Type B pancreatic cell (in vitro differentiated cells): ENCODE measurements around the gene ATRIP. TPM values are rescaled to one million over a fixed set of nuclear protein-coding genes. Genes with fewer than 3 reads are reported as not detected.
A peak's percentile ranks its signal among the peaks of the same experiment; 100 is the strongest.
"Not testable (repeated sequence)": the region's sequence is repeated elsewhere in the genome, so short reads cannot be mapped to it uniquely, and the experiment has no call there.

Experiments
- DNase-seq: peaks from one replicate; pipeline ENCODE4 v3.0.0; 2021; ENCODE audit warnings: mixed read lengths; ENCODE audit not compliant: unreplicated experiment; ENCODE audit errors: extremely low spot score
- H3K27ac Mint-ChIP-seq: 2 replicates; pipeline ENCODE4 v1.8.0; 2021; ENCODE audit warnings: mild to moderate bottlenecking, mixed read lengths
- H3K27me3 Mint-ChIP-seq: 2 replicates; pipeline ENCODE4 v1.8.0; 2021; ENCODE audit warnings: mixed read lengths
- H3K36me3 Mint-ChIP-seq: 2 replicates; pipeline ENCODE4 v1.8.0; 2021; ENCODE audit warnings: mixed read lengths
- H3K4me1 Mint-ChIP-seq: one replicate; pipeline ENCODE4 v1.8.0; 2021; ENCODE audit warnings: mixed read lengths; ENCODE audit not compliant: unreplicated experiment
- H3K4me3 Mint-ChIP-seq: 2 replicates; pipeline ENCODE4 v1.8.0; 2021; ENCODE audit warnings: mild to moderate bottlenecking, mixed read lengths
- H3K9me3 Mint-ChIP-seq: 2 replicates; pipeline ENCODE4 v1.8.0; 2021; ENCODE audit warnings: mixed read lengths
- CTCF ChIP-seq: fragments of 200-600 bp; sonication (generic); conservative IDR thresholded peaks from 2 replicates; pipeline ENCODE4 v1.5.0; 2021; ENCODE audit warnings: antibody characterized with exemption, mild to moderate bottlenecking
- total RNA-seq: library from RNA; stranded (reverse); gene quantifications from 2 replicates; pipeline ENCODE4 v1.2.1, GENCODE V29; 2021; ENCODE audit warnings: low replicate concordance

Gene ATRIP
- total RNA-seq, 1 donor from 2014 or later = 16.0 TPM

- Mint-ChIP-seq H3K9me3 (no peaks in the 10 kb centered on the region), H3K27me3 (no peaks in the 10 kb centered on the region), H3K27ac (peak overlapping the region; percentile 100), H3K36me3 (peaks cover 4% of the 10 kb centered on the region), H3K4me3 (peak overlapping the region; percentile 99), H3K4me1 (peaks cover 23% of the 10 kb centered on the region)
- TF ChIP-seq CTCF = peak; percentile 73
- peak; percentile 91 for DNase-seq
These were observed 26.5 kb downstream of the ATRIP start for GRCh38 chr3:48472923-48473616.

GRCh38 chr3:48473617-48473952 is 27.0 kb downstream of the ATRIP start:
- Mint-ChIP-seq H3K27ac (peak overlapping the region; percentile 100), H3K4me3 (peak overlapping the region; percentile 99), H3K9me3 (no peaks in the 10 kb centered on the region), H3K36me3 (peaks cover 4% of the 10 kb centered on the region), H3K4me1 (peaks cover 22% of the 10 kb centered on the region), H3K27me3 (no peaks in the 10 kb centered on the region)
- no peak for DNase-seq
- TF ChIP-seq CTCF = no peak

- Mint-ChIP-seq H3K27ac (peak overlapping the region; percentile 100), H3K4me1 (peaks cover 22% of the 10 kb centered on the region)
- not testable (repeated sequence) for H3K9me3 Mint-ChIP-seq, H3K4me3 Mint-ChIP-seq, DNase-seq, H3K36me3 Mint-ChIP-seq, H3K27me3 Mint-ChIP-seq
These were observed 27.5 kb downstream of the ATRIP start for GRCh38 chr3:48474031-48474430.

- peak overlapping the region; percentile 40 for H3K4me3 Mint-ChIP-seq
- H3K36me3 Mint-ChIP-seq = peaks cover 4% of the 10 kb centered on the region
- H3K27me3 Mint-ChIP-seq = no peaks in the 10 kb centered on the region
- no peak for DNase-seq
- peaks cover 22% of the 10 kb centered on the region for H3K4me1 Mint-ChIP-seq
- no peak for TF ChIP-seq CTCF
- peak overlapping the region; percentile 79 for H3K27ac Mint-ChIP-seq
- no peaks in the 10 kb centered on the region for H3K9me3 Mint-ChIP-seq
These were observed 28.1 kb downstream of the ATRIP start for GRCh38 chr3:48474619-48475018.

GRCh38 chr3:48475188-48475587 is 28.7 kb downstream of the ATRIP start:
- Mint-ChIP-seq H3K27ac (peak overlapping the region; percentile 79), H3K4me1 (peaks cover 17% of the 10 kb centered on the region), H3K36me3 (peaks cover 4% of the 10 kb centered on the region), H3K9me3 (no peaks in the 10 kb centered on the region), H3K4me3 (no peak overlapping the region), H3K27me3 (no peaks in the 10 kb centered on the region)
- TF ChIP-seq CTCF = no peak
- DNase-seq = no peak

- Mint-ChIP-seq H3K4me3 (no peak overlapping the region), H3K36me3 (peaks cover 4% of the 10 kb centered on the region), H3K27me3 (no peaks in the 10 kb centered on the region), H3K4me1 (peaks cover 17% of the 10 kb centered on the region), H3K9me3 (no peaks in the 10 kb centered on the region), H3K27ac (no peak overlapping the region)
- no peak for TF ChIP-seq CTCF
- DNase-seq = no peak
These were observed 30.0 kb downstream of the ATRIP start for GRCh38 chr3:48476426-48477053.
